ENCODE results near the gene SGMS2. TPM values are rescaled to one million over a fixed set of nuclear protein-coding genes. Genes with fewer than 3 reads are reported as not detected.

Gene SGMS2
- total and polyA plus RNA-seq, 10 of the 15 experiments (the other 5 are each of a cell fraction or from before 2014, with no cell fraction given): under 0.01 to 3.2 (median 0.17) TPM; not detected in 4

- Histone ChIP-seq H3K27me3 (replicated peaks in 1 of 2; ENCODE audit: control insufficient read depth in 2 of 2, insufficient read depth in 2 of 2, low read length in 1 of 2) (no peaks in the 10 kb centered on the region), H3K4me3 (no peak overlapping the region), H3K9me3 (replicated peaks; ENCODE audit: control insufficient read depth, insufficient read depth, low read length) (no peaks in the 10 kb centered on the region), H3K9ac (ENCODE audit: control insufficient read depth, insufficient read depth, low read length) (no peak overlapping the region), H2AFZ (ENCODE audit: control insufficient read depth, low read depth, low read length) (no peak overlapping the region), H3K27ac (ENCODE audit: control insufficient read depth, insufficient read depth) (no peak overlapping the region), H3K4me2 (ENCODE audit: control insufficient read depth, insufficient read depth) (no peak overlapping the region), H3K79me2 (ENCODE audit: control insufficient read depth, insufficient read depth, low read length) (no peaks in the 10 kb centered on the region), H4K20me1 (ENCODE audit: control insufficient read depth, insufficient read depth) (no peaks in the 10 kb centered on the region), H3K4me1 (ENCODE audit: control insufficient read depth, insufficient read depth, low read length) (no peaks in the 10 kb centered on the region), H3K36me3 (ENCODE audit: control insufficient read depth in 2 of 2, insufficient read depth in 2 of 2, low read length in 1 of 2) (no peaks in the 10 kb centered on the region)
- POLR2A ChIA-PET: no interaction called here
- TF ChIP-seq EP300 (IDR thresholded peaks at IDR 0.05; ENCODE audit: borderline replicate concordance in 1 of 2, control insufficient read depth in 1 of 2, low read depth in 2 of 2, low read length in 2 of 2) (no peak), EED (IDR thresholded peaks at IDR 0.05; ENCODE audit: low read depth) (no peak)
- DNase-seq (ENCODE audit: low read depth, low spot score) (no peak), FAIRE-seq (no peak), ATAC-seq (no peak)
- SMC1A ChIA-PET (ENCODE audit: uncharacterized antibody, unreplicated experiment): no interaction called here
- RAD21 ChIA-PET (ENCODE audit: unreplicated experiment): interaction anchor here (0.6 kb wide), 1 partner anchor 36 kb away, joined by 3 read pairs; no protein-coding TSS in a partner anchor
- CTCF ChIA-PET: no interaction called here
- in situ Hi-C loops (cut with MboI): no loop called here
- BruUV-seq (replicated peaks): no TSS peak
- intact Hi-C loops (cut with micrococcal nuclease; ENCODE audit: unreplicated experiment): no loop called here
- 61% methylated on average over 1 of the region's 1 CpG for WGBS (ENCODE audit: insufficient coverage, insufficient replicate concordance, low lambda C conversion rate, missing lambda C conversion rate)
Observed at GRCh38 chr4:107843391-107843790, 18.7 kb downstream of the SGMS2 start.

- intact Hi-C loops (cut with micrococcal nuclease; ENCODE audit: unreplicated experiment): no loop called here
- Histone ChIP-seq H3K4me3 (no peak overlapping the region), H3K79me2 (ENCODE audit: control insufficient read depth, insufficient read depth, low read length) (no peaks in the 10 kb centered on the region), H2AFZ (ENCODE audit: control insufficient read depth, low read depth, low read length) (no peak overlapping the region), H3K9ac (ENCODE audit: control insufficient read depth, insufficient read depth, low read length) (no peak overlapping the region), H3K4me2 (ENCODE audit: control insufficient read depth, insufficient read depth) (no peak overlapping the region), H3K27me3 (replicated peaks in 1 of 2; ENCODE audit: control insufficient read depth in 2 of 2, insufficient read depth in 2 of 2, low read length in 1 of 2) (no peaks in the 10 kb centered on the region), H3K27ac (ENCODE audit: control insufficient read depth, insufficient read depth) (no peak overlapping the region), H3K36me3 (ENCODE audit: control insufficient read depth in 2 of 2, insufficient read depth in 2 of 2, low read length in 1 of 2) (no peaks in the 10 kb centered on the region), H4K20me1 (ENCODE audit: control insufficient read depth, insufficient read depth) (no peaks in the 10 kb centered on the region), H3K4me1 (ENCODE audit: control insufficient read depth, insufficient read depth, low read length) (no peaks in the 10 kb centered on the region), H3K9me3 (replicated peaks; ENCODE audit: control insufficient read depth, insufficient read depth, low read length) (no peaks in the 10 kb centered on the region)
- WGBS (ENCODE audit: insufficient coverage, insufficient replicate concordance, low lambda C conversion rate, missing lambda C conversion rate): 46% methylated on average over 3 of the region's 3 CpGs
- in situ Hi-C loops (cut with MboI): no loop called here
- ChIA-PET CTCF (no interaction called here), SMC1A (ENCODE audit: uncharacterized antibody, unreplicated experiment) (no interaction called here), POLR2A (no interaction called here), RAD21 (ENCODE audit: unreplicated experiment) (no interaction called here)
- DNase-seq (ENCODE audit: low read depth, low spot score) (no peak), FAIRE-seq (no peak), ATAC-seq (no peak)
- no TSS peak for BruUV-seq (replicated peaks)
- TF ChIP-seq TBL1XR1 (IDR thresholded peaks at IDR 0.05; ENCODE audit: low read depth, low read length) (no peak), EGR1 (IDR thresholded peaks at IDR 0.05; ENCODE audit: borderline replicate concordance in 1 of 2, low read depth in 2 of 2, low read length in 2 of 2) (no peak), SRF (IDR thresholded peaks at IDR 0.05; ENCODE audit: low read depth in 2 of 2, low read length in 2 of 2) (no peak), YBX1 (IDR thresholded peaks at IDR 0.05) (no peak), TARDBP (IDR thresholded peaks at IDR 0.05; ENCODE audit: borderline replicate concordance) (no peak), RBBP5 (conservative IDR thresholded peaks at IDR 0.05) (no peak), TCF7 (IDR thresholded peaks at IDR 0.05; ENCODE audit: borderline replicate concordance) (no peak), SP1 (IDR thresholded peaks at IDR 0.05; ENCODE audit: low read depth, low read length) (no peak), RELB (IDR thresholded peaks at IDR 0.05; ENCODE audit: low read depth) (no peak), SUZ12 (IDR thresholded peaks at IDR 0.05; ENCODE audit: unreplicated experiment) (no peak), FOXM1 (IDR thresholded peaks at IDR 0.05; ENCODE audit: low read depth, low read length) (no peak), IRF3 (IDR thresholded peaks at IDR 0.05) (no peak), IKZF1 (conservative IDR thresholded peaks at IDR 0.05) (no peak), ZNF24 (IDR thresholded peaks at IDR 0.05) (no peak)
Observed at GRCh38 chr4:107845681-107846080, 20.9 kb downstream of the SGMS2 start.
